Right lobe of liver (tissue), 4 donors: Measurements from ENCODE around the gene COPS4.
"Not testable (repeated sequence)": the region's sequence is repeated elsewhere in the genome, so short reads cannot be mapped to it uniquely, and the experiment has no call there.

ENCODE experiments used
- CTCF ChIP-seq, 4 donors: fragments of 200-600 bp in 3 of 4; fragments of 450-650 bp in 1 of 4; IDR thresholded peaks; one replicate each; pipeline versions ENCODE4 v1.5.1 to v1.8.0; 2016 to 2022; ENCODE audit warnings: antibody characterized with exemption in 4 of 4, mild to moderate bottlenecking in 2 of 4
- POLR2A ChIP-seq: fragments of 450-650 bp; IDR thresholded peaks from one replicate; pipeline ENCODE4 v1.6.1; 2017; ENCODE audit warnings: antibody characterized with exemption, mild to moderate bottlenecking
- donor health status: DM: no; HTN: no; CAD: no.
- donor health status: DM: no; HTN: no; CAD: no.
- donor health status: DM: no; HTN: yes; CAD: no.

GRCh38 chr4:83084956-83085355 is 50.0 kb downstream of the COPS4 start:
- TF ChIP-seq CTCF (IDR thresholded peaks at IDR 0.05); POLR2A: not testable (repeated sequence)
